ENCODE results near the gene FGA. TPM values are rescaled to one million over a fixed set of nuclear protein-coding genes. Genes with fewer than 3 reads are reported as not detected.

FGA gene
- total and polyA plus RNA-seq, 9 of the 15 experiments (the other 6 are each of a cell fraction or from before 2014, with no cell fraction given): 0.04 to 2.5 (median 0.07) TPM; not detected in 5

- Histone ChIP-seq H3K9ac (ENCODE audit: insufficient read depth in 1 of 2, low read depth in 2 of 2, low read length in 2 of 2) (no peak overlapping the region), H3K9me1 (ENCODE audit: control insufficient read depth, insufficient read depth, low read length) (no peaks in the 10 kb centered on the region), H3K4me2 (ENCODE audit: insufficient read depth, low read length) (no peak overlapping the region), H3K4me3 (no peak overlapping the region), H3K27ac (ENCODE audit: extremely low read depth, low read depth, low read length) (no peak overlapping the region), H4K20me1 (replicated peaks; ENCODE audit: control insufficient read depth, insufficient read depth, low read length) (no peaks in the 10 kb centered on the region), H3K4me1 (replicated peaks in 1 of 2; ENCODE audit: control insufficient read depth in 2 of 2, insufficient read depth in 2 of 2, low read length in 2 of 2) (no peaks in the 10 kb centered on the region), H3K27me3 (ENCODE audit: control insufficient read depth in 2 of 2, insufficient read depth in 2 of 2, low read length in 2 of 2) (0 out of 5 replicates have a peak, but pooled peaks cover 0 to 4% of the 10 kb centered on the region in 2 experiments), H3K36me3 (ENCODE audit: control insufficient read depth, insufficient read depth, low read length) (no peaks in the 10 kb centered on the region), H2AFZ (ENCODE audit: low read depth, low read length) (no peak overlapping the region), H3K9me3 (replicated peaks; ENCODE audit: control insufficient read depth, insufficient read depth, low read depth, low read length) (no peaks in the 10 kb centered on the region), H3K79me2 (ENCODE audit: control insufficient read depth, insufficient read depth, low read length) (no peaks in the 10 kb centered on the region)
- intact Hi-C loops (cut with micrococcal nuclease): no loop called here
- ChIA-PET POLR2A (no interaction called here), CTCF (ENCODE audit: low intra/inter-chr PET ratio) (no interaction called here)
- DNase-seq (ENCODE audit: extremely low read depth in 1 of 4, low spot score in 3 of 4) (no peak), ATAC-seq (no peak), FAIRE-seq (no peak)
- in situ Hi-C loops (cut with MboI): no loop called here
- BruUV-seq (replicated peaks): no TSS peak
- TF ChIP-seq ZNF134 (CRISPR knock-in tag; conservative IDR thresholded peaks at IDR 0.05): no peak
- TF ChIP-seq ARID3B (CRISPR knock-in tag; IDR thresholded peaks at IDR 0.05; ENCODE audit: borderline replicate concordance): no peak
- TF ChIP-seq HIVEP1 (CRISPR knock-in tag; IDR thresholded peaks at IDR 0.05): no peak
- TF ChIP-seq ATF1 (CRISPR knock-in tag; IDR thresholded peaks at IDR 0.05): no peak
- TF ChIP-seq ATF1 (tag; IDR thresholded peaks at IDR 0.05): no peak
- no peak for TF ChIP-seq RAD21 (CRISPR knock-in tag; conservative IDR thresholded peaks at IDR 0.05 in 1 of 2, IDR thresholded peaks at IDR 0.05 in 1 of 2)
- no peak for TF ChIP-seq ILF3 (IDR thresholded peaks at IDR 0.05; ENCODE audit: borderline replicate concordance)
- TF ChIP-seq E2F3 (CRISPR knock-in tag; IDR thresholded peaks at IDR 0.05): no peak
- TF ChIP-seq ZNF408 (CRISPR knock-in tag; IDR thresholded peaks at IDR 0.05; ENCODE audit: low read depth): no peak
- TF ChIP-seq ZNF121 (CRISPR knock-in tag; conservative IDR thresholded peaks at IDR 0.05): no peak
- no peak for TF ChIP-seq FOXK1 (CRISPR knock-in tag; IDR thresholded peaks at IDR 0.05; ENCODE audit: borderline replicate concordance)
- no peak for TF ChIP-seq NCOA4 (IDR thresholded peaks at IDR 0.05; ENCODE audit: partially characterized antibody)
- TF ChIP-seq PATZ1 (CRISPR knock-in tag; IDR thresholded peaks at IDR 0.05; ENCODE audit: borderline replicate concordance): no peak
- TF ChIP-seq ZNF551 (CRISPR knock-in tag; IDR thresholded peaks at IDR 0.05): no peak
- no peak for TF ChIP-seq BCLAF1 (IDR thresholded peaks at IDR 0.05; ENCODE audit: borderline replicate concordance in 1 of 2, control insufficient read depth in 1 of 2, low read depth in 2 of 2, low read length in 1 of 2)
- TF ChIP-seq ZNF707 (CRISPR knock-in tag; conservative IDR thresholded peaks at IDR 0.05): no peak
- no peak for TF ChIP-seq ZNF197 (CRISPR knock-in tag; IDR thresholded peaks at IDR 0.05; ENCODE audit: low read depth)
- TF ChIP-seq CREM (IDR thresholded peaks at IDR 0.05; ENCODE audit: low read depth): no peak
- no peak for TF ChIP-seq CHCHD3 (CRISPR knock-in tag; IDR thresholded peaks at IDR 0.05)
These were observed 5.3 kb upstream of the FGA start for GRCh38 chr4:154595807-154596206.

Measured in K562 (cell line).